Measurements from ENCODE around the gene AMBRA1. TPM values are rescaled to one million over a fixed set of nuclear protein-coding genes. Genes with fewer than 3 reads are reported as not detected.
A peak's percentile ranks its signal among the peaks of the same experiment; 100 is the strongest.

Gene AMBRA1
- total RNA-seq, 6 donors from 2014 or later, result 22.9 to 55.7 (median 33.2) TPM

GRCh38 chr11:46388619-46389449 is 205.0 kb downstream of the AMBRA1 start:
- Histone ChIP-seq H3K27me3 (peaks cover 0 to 52% (median 32%) of the 10 kb centered on the region in 4 donors), H3K4me3 (peak overlapping the region in 1 of 4 donors; percentile 50), H3K36me3 (no peaks in the 10 kb centered on the region), H3K27ac (no peak overlapping the region), H3K4me1 (peaks cover 29 to 46% (median 40%) of the 10 kb centered on the region in 4 donors), H3K9me3 (no peaks in the 10 kb centered on the region)
- ATAC-seq (ENCODE audit: low FRiP score in 2 of 2) (no peak), DNase-seq (no peak)
- no peak for TF ChIP-seq POLR2AphosphoS5 (IDR thresholded peaks at IDR 0.05)
- WGBS, 2 donors, result 8 to 10% methylated on average over 8 to 21 of the region's 21 CpGs

- 11% methylated on average over 8 to 24 of the region's 24 CpGs for WGBS, 2 donors
- H3K9me3 ChIP-seq, result no peaks in the 10 kb centered on the region
- no peaks in the 10 kb centered on the region for H3K36me3 ChIP-seq
- peaks cover 29 to 47% (median 39%) of the 10 kb centered on the region in 4 donors for H3K4me1 ChIP-seq
- DNase-seq (peak in 1 of 2 donors; percentile 79), ATAC-seq (ENCODE audit: low FRiP score in 2 of 2) (no peak)
- H3K27ac ChIP-seq, result no peak overlapping the region
- H3K27me3 ChIP-seq, result peaks cover 0 to 52% (median 32%) of the 10 kb centered on the region in 4 donors
- H3K4me3 ChIP-seq, result no peak overlapping the region
- TF ChIP-seq CTCF (IDR thresholded peaks at IDR 0.05) (peak in 1 of 6 experiments; percentile 6), EP300 (IDR thresholded peaks at IDR 0.05) (no peak), POLR2A (IDR thresholded peaks at IDR 0.05) (no peak)
Measured at GRCh38 chr11:46387919-46388618, 205.8 kb downstream of the AMBRA1 start.

GRCh38 chr11:46387456-46387855 is 206.4 kb downstream of the AMBRA1 start:
- TF ChIP-seq CTCF (IDR thresholded peaks at IDR 0.05), result no peak
- no peak for TF ChIP-seq EP300 (IDR thresholded peaks at IDR 0.05)
- TF ChIP-seq POLR2AphosphoS5 (IDR thresholded peaks at IDR 0.05), result no peak
- no peak for TF ChIP-seq POLR2A (IDR thresholded peaks at IDR 0.05)
- Histone ChIP-seq H3K4me3 (no peak overlapping the region), H3K27ac (no peak overlapping the region), H3K27me3 (peaks cover 0 to 52% (median 31%) of the 10 kb centered on the region in 4 donors), H3K9me3 (no peaks in the 10 kb centered on the region), H3K4me1 (peaks cover 27 to 47% (median 36%) of the 10 kb centered on the region in 4 donors), H3K36me3 (no peaks in the 10 kb centered on the region)
- ATAC-seq (ENCODE audit: low FRiP score in 2 of 2), result no peak
- WGBS, 2 donors, result 75 to 76% methylated on average over 3 to 5 of the region's 5 CpGs
- no peak for DNase-seq

GRCh38 chr11:46386674-46387073 is 207.1 kb downstream of the AMBRA1 start:
- ATAC-seq (ENCODE audit: low FRiP score in 2 of 2) (no peak), DNase-seq (peak in 1 of 2 donors; percentile 36)
- Histone ChIP-seq H3K4me3 (no peak overlapping the region), H3K4me1 (peaks cover 27 to 47% (median 36%) of the 10 kb centered on the region in 4 donors), H3K9me3 (no peaks in the 10 kb centered on the region), H3K27ac (no peak overlapping the region), H3K27me3 (peaks cover 0 to 48% (median 28%) of the 10 kb centered on the region in 4 donors), H3K36me3 (no peaks in the 10 kb centered on the region)
- 84 to 96% methylated on average over 4 of the region's 4 CpGs for WGBS, 2 donors
- TF ChIP-seq POLR2AphosphoS5 (IDR thresholded peaks at IDR 0.05), result no peak
- no peak for TF ChIP-seq POLR2A (IDR thresholded peaks at IDR 0.05)
- TF ChIP-seq CTCF (IDR thresholded peaks at IDR 0.05), result no peak
- TF ChIP-seq EP300 (IDR thresholded peaks at IDR 0.05), result no peak

- no peak for TF ChIP-seq POLR2AphosphoS5 (IDR thresholded peaks at IDR 0.05)
- TF ChIP-seq EP300 (IDR thresholded peaks at IDR 0.05), result no peak
- no peak for TF ChIP-seq POLR2A (IDR thresholded peaks at IDR 0.05)
- no peak for TF ChIP-seq CTCF (IDR thresholded peaks at IDR 0.05)
- ATAC-seq (ENCODE audit: low FRiP score in 2 of 2) (no peak), DNase-seq (peak in 1 of 2 donors; percentile 57)
- 90 to 94% methylated on average over 25 of the region's 25 CpGs for WGBS, 2 donors
- no peak overlapping the region for H3K27ac ChIP-seq
- H3K36me3 ChIP-seq, result no peaks in the 10 kb centered on the region
- peaks cover 0 to 43% (median 24%) of the 10 kb centered on the region in 4 donors for H3K27me3 ChIP-seq
- H3K4me3 ChIP-seq, result no peak overlapping the region
- H3K4me1 ChIP-seq, result peaks cover 22 to 47% (median 33%) of the 10 kb centered on the region in 4 donors
- H3K9me3 ChIP-seq, result no peaks in the 10 kb centered on the region
Measured at GRCh38 chr11:46386005-46386578, 207.7 kb downstream of the AMBRA1 start.

Measured in upper lobe of left lung (tissue), 6 donors.